Retinal pigment epithelial cell (primary cell): ENCODE measurements around the gene EYS.

Experiments
- DNase-seq: peaks from one replicate; pipeline ENCODE4 v3.0.0-alpha.2; 2010; ENCODE audit warnings: low read depth
- H3K4me3 ChIP-seq: 2 replicates; pipeline ENCODE4 v1.5.1; 2011; ENCODE audit warnings: mild to moderate bottlenecking, low read length, control low read depth, moderate library complexity
- TF ChIP-seq, protein P1 (sequence below): conservative IDR thresholded peaks from 2 replicates; pipeline ENCODE4 v1.5.1; 2011; ENCODE audit warnings: low read depth, low read length, control low read depth, inconsistent platforms

The EYS gene

DNA sequence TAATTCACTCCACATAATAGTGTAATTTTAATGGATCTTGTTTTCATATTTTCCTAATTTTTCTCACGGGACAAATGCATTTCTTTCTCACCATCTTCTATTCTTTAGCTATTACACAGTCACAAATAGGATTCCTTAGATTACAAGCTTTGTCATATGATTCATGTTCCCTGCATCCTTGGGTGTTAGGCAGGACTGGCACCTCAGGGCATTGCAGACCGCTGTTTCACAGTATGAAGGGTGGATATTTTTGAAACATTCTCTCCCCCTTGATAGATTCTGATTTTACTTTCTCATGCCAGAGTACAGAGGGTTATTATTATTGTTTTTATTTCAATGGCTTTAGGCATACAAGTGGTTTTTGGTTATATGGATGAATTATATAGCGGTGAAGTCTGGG lies 1469.0 kb downstream of the EYS start:
- DNase-seq = no peak
- TF ChIP-seq, protein P1, sequence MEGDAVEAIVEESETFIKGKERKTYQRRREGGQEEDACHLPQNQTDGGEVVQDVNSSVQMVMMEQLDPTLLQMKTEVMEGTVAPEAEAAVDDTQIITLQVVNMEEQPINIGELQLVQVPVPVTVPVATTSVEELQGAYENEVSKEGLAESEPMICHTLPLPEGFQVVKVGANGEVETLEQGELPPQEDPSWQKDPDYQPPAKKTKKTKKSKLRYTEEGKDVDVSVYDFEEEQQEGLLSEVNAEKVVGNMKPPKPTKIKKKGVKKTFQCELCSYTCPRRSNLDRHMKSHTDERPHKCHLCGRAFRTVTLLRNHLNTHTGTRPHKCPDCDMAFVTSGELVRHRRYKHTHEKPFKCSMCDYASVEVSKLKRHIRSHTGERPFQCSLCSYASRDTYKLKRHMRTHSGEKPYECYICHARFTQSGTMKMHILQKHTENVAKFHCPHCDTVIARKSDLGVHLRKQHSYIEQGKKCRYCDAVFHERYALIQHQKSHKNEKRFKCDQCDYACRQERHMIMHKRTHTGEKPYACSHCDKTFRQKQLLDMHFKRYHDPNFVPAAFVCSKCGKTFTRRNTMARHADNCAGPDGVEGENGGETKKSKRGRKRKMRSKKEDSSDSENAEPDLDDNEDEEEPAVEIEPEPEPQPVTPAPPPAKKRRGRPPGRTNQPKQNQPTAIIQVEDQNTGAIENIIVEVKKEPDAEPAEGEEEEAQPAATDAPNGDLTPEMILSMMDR = no peak
- H3K4me3 ChIP-seq = no peak overlapping the region

DNA sequence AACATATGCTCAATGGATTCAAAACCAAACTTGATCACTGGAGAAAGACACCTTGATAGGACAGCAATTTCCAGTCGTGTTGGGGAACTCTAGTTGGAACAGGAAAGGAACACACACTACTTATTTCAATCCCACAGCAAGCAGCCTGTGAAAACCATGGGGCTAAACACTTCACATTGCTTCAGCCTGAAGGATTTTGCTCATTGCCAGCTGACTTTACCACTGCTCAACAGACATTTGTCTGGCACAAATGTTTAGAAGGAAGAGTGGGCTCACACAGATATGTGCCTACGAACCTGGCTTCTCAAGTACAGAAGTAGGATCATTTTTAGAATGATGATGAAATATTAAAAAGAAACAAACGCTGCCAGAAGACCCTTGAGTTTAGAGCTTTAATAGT lies 1473.3 kb downstream of the EYS start:
- TF ChIP-seq, protein P1 = no peak
- DNase-seq = no peak
- H3K4me3 ChIP-seq = no peak overlapping the region

DNA sequence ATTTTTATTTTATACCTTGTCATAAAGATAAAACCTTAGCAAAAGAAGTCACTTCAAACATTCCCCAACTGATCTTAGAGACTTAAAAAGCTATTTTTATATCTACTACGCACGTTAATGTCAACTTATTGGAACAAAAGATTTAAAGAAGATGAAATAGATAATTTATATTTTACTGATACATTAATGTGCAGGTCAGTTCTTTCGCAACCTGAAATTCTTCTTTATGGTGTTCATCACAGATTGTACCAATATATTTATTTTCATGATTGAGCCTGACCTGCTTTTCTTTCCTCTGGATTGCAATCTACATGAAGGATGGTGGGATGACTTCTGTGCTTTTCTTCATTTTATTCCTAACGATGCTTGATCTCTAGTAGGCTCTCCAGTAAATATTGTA lies 1475.1 kb downstream of the EYS start:
- TF ChIP-seq, protein P1 = no peak
- no peak for DNase-seq
- no peak overlapping the region for H3K4me3 ChIP-seq

DNA sequence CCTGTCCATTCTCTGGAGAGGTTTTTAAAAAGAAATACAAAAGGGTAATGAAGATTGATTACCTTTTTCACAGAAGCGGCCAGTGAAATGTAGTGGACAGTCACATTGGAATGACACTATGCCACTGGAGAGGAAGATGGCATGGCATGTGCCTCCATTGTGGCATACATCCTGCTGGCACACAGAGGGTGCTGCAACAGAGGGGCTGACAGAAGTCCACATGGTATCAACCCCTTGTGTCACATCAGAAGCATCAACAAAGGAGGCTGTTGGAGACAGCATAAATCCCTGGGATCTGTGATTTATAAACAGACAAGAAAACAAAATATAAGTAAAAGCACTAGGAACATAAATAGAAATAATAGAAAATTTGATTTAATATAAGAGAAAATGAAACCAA lies 1476.5 kb downstream of the EYS start:
- no peak overlapping the region for H3K4me3 ChIP-seq
- no peak for DNase-seq
- TF ChIP-seq, protein P1 = no peak

DNA sequence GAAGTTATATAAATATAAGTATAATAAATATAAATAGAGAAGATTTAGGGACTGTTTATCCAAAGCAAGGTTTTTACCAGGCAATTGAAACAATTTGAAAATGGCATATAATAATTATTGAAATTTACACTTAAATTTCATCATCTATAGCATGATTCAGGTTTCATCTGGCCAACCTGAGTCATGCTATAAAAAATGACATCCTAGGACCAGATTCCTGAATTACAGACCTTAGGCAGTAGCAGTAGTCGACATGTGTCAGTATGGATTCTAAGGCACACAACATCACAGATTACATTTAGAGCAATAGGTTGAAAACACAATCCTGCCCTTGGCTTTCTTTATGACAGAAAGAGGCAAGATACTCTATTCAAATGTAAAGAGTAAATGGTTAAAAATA lies 1479.2 kb downstream of the EYS start:
- TF ChIP-seq, protein P1 = no peak
- DNase-seq = no peak
- no peak overlapping the region for H3K4me3 ChIP-seq

DNA sequence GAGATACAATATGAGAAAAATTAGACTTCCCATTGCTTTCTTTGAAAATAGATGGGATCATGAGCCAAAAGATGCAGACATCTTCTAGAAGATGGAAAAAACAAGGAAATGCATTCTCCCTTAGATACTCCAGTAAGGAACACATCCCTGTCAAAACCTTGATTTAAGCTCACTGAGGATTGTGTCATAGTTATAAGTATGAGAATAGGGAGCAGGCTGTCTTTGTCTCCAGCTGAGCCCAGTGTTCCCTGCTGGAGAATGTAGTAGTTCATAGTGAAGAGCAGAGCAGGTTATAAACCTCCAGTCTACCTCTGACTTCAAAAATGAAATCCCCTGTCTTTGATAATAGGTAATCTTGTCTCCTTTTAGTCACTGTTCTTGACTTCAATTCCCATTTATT lies 1481.5 kb downstream of the EYS start:
- TF ChIP-seq, protein P1 = no peak
- DNase-seq = no peak
- no peak overlapping the region for H3K4me3 ChIP-seq

DNA sequence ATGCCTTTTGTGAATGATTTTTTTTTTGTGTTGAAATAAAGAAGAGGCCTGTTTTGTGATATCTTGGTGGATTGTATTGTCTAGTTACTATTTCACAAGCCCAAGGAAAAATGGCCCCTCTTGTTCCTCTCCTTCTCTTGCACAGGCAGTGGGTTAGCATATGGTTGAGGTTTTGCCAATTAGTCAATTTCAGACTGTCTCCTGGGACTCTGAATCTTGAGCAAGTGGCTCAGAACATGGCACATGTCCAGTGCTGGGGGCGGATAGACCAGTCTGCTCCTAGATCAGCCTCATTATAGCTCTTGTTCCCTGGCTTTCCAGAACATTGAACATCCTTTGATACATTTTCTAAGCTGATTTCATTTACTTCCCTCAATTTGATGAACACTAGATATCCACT lies 1482.2 kb downstream of the EYS start:
- DNase-seq = no peak
- H3K4me3 ChIP-seq = no peak overlapping the region
- TF ChIP-seq, protein P1 = no peak
